SHP77 treated with DMSO at 0.1 percent for 48 hours (cell line): ENCODE measurements around the gene GRAP2.
"Not testable (repeated sequence)": the region's sequence is repeated elsewhere in the genome, so short reads cannot be mapped to it uniquely, and the experiment has no call there.

Source experiments
- DNase-seq: peaks from one replicate; lab custom pipeline; 2025; lab: John Stamatoyannopoulos, UW

The GRAP2 gene

DNA sequence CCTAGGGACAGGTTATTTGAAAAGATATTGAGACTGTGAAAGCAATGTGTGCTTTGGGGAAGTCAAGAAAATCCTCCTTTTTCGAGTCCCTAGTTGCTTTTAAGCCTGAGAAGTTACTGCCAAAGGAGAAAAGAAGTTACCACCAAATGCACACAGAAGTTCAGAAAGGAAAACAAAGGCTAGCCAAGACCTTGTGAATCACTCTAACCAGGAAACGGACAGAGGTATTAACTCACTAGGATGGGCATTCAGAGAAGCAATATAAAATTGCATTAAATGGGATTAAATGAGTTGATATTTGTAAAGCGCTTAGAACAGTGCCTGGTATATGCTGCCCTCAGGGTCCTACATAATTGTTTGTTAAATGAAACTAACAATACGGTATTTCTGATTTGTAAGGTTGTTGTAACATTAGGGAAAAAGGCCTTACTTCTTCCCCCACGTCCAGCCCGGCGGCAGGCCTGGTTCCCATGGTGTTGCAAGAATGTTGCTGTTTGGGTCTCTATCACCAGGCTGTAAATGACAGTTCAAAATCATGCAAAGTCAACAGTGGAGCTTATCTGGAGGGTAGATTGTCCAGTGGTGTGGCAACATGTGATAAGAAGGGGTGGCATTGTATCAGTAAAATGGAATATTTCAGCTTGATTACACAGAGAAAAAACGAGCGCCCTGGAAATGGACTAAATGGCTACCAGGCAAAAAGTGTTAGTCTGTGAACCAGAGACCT, 66.4 kb downstream of the GRAP2 start:
- no peak for DNase-seq

DNA sequence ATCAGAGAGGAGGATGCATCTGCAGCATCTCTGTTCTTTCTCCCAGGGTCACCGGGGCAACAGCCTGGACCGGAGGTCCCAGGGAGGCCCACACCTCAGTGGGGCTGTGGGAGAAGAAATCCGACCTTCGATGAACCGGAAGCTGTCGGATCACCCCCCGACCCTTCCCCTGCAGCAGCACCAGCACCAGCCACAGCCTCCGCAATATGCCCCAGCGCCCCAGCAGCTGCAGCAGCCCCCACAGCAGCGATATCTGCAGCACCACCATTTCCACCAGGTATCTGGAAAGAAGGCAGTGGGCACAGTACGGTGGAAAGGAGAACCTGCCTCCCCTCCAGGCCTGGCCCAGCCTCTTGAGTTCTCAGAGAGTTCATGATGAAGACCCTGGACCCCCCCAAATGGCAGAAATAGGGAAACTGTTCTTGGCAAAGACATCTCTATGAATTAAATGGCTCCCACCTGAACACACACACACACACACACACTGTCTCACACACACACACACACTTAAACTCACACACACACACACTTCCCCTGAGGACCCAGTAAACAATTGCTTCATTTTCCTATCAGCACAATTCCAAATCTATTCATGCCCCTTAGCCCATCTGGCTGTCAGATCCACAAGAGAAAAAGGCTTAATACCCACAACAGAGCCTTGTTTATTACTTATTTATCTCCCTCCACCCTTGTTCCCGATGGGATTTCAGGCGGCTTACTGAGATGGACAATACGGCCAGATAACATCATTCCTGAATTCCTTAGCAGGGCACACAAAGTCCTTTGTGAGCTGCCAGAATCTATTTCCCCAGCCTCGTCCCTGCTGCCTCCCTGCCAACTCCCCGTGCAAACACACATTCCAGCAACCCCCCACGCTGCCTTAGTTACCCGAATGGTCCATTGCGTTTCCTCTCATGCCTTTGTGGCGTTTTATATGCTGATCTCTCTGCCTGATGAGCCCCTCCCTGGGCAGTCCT, 67.4 kb downstream of the GRAP2 start:
- no peak for DNase-seq

DNA sequence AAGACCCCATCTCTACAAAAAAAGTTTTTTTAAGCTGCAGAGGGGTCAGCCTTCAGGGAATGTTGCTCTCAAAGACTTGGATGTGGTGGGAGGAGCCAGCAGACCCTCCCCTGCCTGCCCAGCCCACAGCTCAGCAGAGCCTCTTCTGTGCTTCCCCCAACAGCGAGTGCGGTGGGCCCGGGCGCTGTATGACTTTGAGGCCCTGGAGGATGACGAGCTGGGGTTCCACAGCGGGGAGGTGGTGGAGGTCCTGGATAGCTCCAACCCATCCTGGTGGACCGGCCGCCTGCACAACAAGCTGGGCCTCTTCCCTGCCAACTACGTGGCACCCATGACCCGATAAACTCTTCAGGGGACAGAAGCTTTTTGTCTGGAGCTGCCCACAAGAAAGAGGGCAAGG, 69.9 kb downstream of the GRAP2 start:
- DNase-seq: no peak

DNA sequence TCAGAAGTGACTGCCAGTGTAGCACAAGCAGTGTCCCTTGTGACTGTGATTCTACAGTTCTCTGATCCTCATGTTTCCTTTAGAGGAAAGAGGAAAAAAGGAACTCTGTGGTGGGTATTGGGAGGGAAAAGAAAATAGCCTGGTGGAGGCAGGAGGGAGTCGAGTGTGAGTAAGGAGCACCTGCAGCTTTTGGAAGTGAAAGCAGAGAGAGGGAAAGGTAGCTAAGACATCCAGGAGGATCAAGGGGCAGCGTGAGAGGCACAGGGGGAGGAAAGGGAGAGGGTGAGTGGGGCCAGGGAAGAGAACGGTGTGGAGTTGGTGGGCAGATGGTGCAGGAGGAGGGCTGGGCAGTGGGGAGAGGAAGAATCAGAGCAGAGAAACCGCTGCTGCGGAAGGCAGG, 71.8 kb downstream of the GRAP2 start:
- DNase-seq: no peak

GRCh38 chr22:39973656-39974055, 72.8 kb downstream of the GRAP2 start:
- no peak for DNase-seq

GRCh38 chr22:39974065-39974464, 73.2 kb downstream of the GRAP2 start:
- DNase-seq: no peak

- no peak for DNase-seq
These were observed 78.2 kb downstream of the GRAP2 start for GRCh38 chr22:39979048-39979447.

DNA sequence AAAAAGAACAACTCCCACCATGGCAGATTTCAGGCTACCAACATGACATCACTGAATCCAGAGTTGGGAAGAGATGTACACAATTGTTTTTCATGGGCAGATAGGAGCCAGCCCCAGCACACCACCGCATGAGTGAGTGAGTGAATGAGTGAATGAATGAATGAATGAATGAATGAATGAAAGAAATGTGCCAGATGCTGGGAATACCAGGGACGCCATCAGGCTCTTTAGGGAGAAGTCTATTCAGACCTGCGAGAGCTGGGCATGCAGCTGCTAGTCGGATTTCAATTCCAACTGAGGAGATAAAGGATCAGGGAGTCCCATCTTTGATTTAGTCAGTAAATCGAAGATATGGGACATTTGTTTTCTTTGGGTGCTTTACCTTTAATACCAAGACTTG, 78.6 kb downstream of the GRAP2 start:
- DNase-seq: no peak

DNA sequence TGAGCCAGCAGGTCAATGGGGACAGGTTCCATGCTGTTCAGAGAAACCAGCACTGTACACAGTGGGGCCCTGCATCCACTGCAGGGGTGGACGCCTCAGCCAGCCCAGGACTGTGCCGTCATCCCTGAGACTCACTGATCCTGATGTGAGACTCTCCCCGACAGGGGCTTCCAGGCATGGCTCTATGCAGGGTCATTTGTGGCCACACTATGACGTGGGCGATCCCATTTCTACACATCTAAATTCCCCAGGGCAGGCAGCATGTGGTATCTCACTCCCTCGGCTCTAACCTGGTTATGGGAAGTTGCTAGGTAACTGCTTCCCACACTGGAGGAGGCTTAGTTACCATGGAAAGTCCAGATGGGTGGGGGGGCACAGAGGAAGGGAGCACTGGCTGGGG, 79.7 kb downstream of the GRAP2 start:
- DNase-seq: no peak

DNA sequence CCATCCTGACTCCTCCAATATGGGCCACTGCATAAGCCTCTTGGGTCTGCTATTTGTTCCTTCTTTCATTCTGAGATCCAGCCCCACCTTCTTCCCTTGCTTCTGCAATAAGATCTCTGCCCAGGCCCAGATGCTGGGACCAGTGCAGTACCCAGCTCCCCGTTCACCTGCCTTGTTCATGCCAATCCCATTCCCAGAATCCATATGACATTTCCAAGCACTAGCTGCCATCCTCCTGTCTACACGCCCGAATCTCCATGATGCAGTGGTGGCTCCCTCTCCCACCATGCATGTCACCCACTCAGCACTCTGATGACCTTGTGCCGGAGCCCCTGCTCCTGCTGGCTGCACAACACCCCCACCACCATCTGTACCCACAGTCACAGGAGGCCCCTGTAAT, 82.5 kb downstream of the GRAP2 start:
- DNase-seq: no peak

DNA sequence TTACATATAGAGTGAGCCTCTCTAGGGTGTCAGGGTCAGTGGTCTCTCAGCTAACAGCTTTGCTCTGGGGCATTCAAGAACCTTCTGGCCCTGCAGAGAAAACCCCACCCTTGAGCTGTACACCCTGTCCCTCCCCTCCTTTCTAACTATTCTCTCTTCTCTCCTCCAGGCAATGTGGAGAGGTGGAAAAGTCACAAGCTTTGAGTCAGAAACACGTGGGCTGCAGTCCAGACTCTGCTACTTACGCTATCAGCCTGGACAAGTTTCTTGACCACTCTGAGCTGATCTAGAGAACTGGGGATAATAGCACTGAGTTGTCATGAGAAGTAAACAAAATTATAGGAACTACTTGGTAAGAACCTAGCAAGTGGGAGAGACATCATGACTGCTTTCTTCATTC, 83.1 kb downstream of the GRAP2 start:
- no peak for DNase-seq

DNA sequence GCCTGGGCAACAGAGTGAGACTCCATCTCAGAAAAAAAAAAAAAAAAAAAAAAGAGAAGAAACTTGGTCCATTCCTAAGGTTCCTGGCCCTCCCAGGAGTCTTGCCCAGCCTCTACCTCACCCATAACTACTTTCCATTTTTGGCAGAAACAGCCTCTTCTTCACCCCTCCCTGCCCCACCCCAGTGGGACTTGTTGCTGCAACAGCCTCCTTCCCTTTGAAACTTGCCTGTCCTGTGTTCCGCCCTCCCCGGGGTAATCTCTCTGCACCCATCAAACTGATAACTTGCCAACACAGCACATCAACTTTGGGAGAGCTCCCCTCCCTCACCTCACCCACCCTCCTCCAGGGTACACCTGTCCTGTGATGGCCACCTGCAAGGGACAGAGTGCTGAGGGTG, 83.9 kb downstream of the GRAP2 start:
- no peak for DNase-seq

GRCh38 chr22:39985383-39986035, 84.6 kb downstream of the GRAP2 start:
- no peak for DNase-seq

DNA sequence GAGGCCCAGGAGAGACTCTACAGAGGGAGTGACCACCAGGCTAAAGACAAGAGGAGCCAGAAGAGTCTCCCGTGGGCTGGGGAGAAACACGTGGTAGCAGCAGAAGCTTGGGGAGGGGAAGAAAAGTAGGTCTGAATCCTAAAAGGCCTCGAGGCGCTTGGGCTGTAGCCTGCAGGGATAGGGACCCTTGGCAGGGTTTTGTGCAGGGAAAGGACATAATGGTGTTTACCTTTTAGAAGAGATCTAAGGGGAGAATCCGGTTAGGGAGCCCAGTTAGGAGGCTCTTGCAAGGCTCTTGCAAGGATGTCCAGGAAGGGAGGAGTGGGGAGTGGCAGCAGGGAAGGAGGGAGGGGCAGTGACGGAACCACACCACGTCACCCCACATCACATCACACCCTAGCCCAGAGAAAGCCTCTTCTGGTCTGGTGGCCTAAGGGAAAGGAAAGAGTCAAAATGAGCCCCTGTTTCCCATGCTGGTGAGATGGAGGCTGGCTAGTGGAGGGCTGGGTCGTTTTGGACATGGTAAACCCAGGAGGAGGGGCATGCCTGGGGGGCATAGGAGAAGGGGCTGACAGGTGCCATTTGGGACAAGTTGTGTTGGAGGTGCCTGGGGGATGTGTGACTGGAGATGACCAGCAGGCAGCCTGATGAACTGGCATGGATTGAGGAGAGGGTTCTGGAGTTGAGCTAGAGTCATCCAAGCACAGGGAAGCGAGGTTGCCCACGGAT, 87.7 kb downstream of the GRAP2 start:
- no peak for DNase-seq

GRCh38 chr22:39989633-39990032, 88.7 kb downstream of the GRAP2 start:
- no peak for DNase-seq

GRCh38 chr22:39990686-39991085, 89.8 kb downstream of the GRAP2 start:
- no peak for DNase-seq

GRCh38 chr22:39991159-39991860, 90.4 kb downstream of the GRAP2 start:
- no peak for DNase-seq

- no peak for DNase-seq
These were observed 91.4 kb downstream of the GRAP2 start for GRCh38 chr22:39992088-39992826.

- not testable (repeated sequence) for DNase-seq
These were observed 92.0 kb downstream of the GRAP2 start for GRCh38 chr22:39992894-39993293.

DNA sequence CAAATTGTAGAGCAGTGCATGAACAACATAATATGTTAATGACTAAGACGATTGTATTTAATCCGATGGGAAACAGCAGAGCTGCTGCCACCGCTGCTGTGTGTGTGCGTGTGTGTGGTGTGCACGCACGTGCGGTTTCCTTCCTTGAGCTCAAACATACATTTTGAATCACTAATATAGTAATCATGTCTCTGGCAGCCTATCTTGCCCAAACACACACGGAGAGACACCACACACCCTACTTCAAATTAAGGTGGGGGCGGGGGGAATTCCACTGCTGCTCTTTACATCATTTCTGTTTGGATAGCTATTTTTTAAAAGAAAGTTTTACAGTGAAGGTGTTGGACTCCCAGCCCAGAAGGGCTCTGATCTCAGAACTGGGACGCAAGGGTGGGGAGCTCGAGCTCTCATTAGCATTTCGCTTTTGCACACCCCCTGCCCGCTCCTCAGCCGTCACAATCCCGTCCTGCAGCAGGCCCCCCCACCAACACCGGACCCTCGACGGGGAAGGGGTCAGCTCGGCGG, 93.2 kb downstream of the GRAP2 start:
- no peak for DNase-seq
